ENCODE measurements around the gene TRIM22. TPM values are rescaled to one million over a fixed set of nuclear protein-coding genes. Genes with fewer than 3 reads are reported as not detected.

TRIM22 gene
- total RNA-seq, 4 donors from 2014 or later: 20.1 to 45.0 (median 28.1) TPM

GRCh38 chr11:5700421-5701054, 10.9 kb downstream of the TRIM22 start:
- intact Hi-C loops (cut with DNase I): no loop called here
- no peaks in the 10 kb centered on the region for H3K9me3 ChIP-seq
- TF ChIP-seq POLR2A (IDR thresholded peaks at IDR 0.05): no peak
- no peak for TF ChIP-seq CTCF (IDR thresholded peaks at IDR 0.05)
- DNase-seq: no peak
- H3K4me1 ChIP-seq: no peaks in the 10 kb centered on the region
- WGBS, 2 donors: 92 to 93% methylated on average over 10 of the region's 10 CpGs
- no peaks in the 10 kb centered on the region for H3K27me3 ChIP-seq
- no peak overlapping the region for H3K27ac ChIP-seq
- no peak overlapping the region for H3K4me3 ChIP-seq (replicated peaks in 1 of 3)
- H3K36me3 ChIP-seq: no peaks in the 10 kb centered on the region

GRCh38 chr11:5701055-5701577, 11.5 kb downstream of the TRIM22 start:
- WGBS, 2 donors: 74 to 89% methylated on average over 3 of the region's 3 CpGs
- Histone ChIP-seq H3K36me3 (no peaks in the 10 kb centered on the region), H3K27ac (no peak overlapping the region), H3K4me1 (no peaks in the 10 kb centered on the region), H3K4me3 (replicated peaks in 1 of 3) (no peak overlapping the region), H3K9me3 (no peaks in the 10 kb centered on the region), H3K27me3 (no peaks in the 10 kb centered on the region)
- intact Hi-C loops (cut with DNase I): no loop called here
- TF ChIP-seq CTCF (IDR thresholded peaks at IDR 0.05) (no peak), POLR2A (IDR thresholded peaks at IDR 0.05) (no peak)
- no peak for DNase-seq

- Histone ChIP-seq H3K4me1 (no peaks in the 10 kb centered on the region), H3K36me3 (peaks cover 0 to 5% of the 10 kb centered on the region in 2 donors), H3K9me3 (no peaks in the 10 kb centered on the region), H3K27ac (no peak overlapping the region), H3K4me3 (replicated peaks in 1 of 3) (no peak overlapping the region), H3K27me3 (no peaks in the 10 kb centered on the region)
- no peak for TF ChIP-seq CTCF (IDR thresholded peaks at IDR 0.05)
- no peak for TF ChIP-seq POLR2A (IDR thresholded peaks at IDR 0.05)
- DNase-seq: no peak
- intact Hi-C loops (cut with DNase I): no loop called here
- 90 to 92% methylated on average over 2 of the region's 2 CpGs for WGBS, 2 donors
Measured at GRCh38 chr11:5703741-5704536, 14.3 kb downstream of the TRIM22 start.

- TF ChIP-seq POLR2A (IDR thresholded peaks at IDR 0.05) (no peak), CTCF (IDR thresholded peaks at IDR 0.05) (no peak)
- Histone ChIP-seq H3K36me3 (peaks cover 0 to 5% of the 10 kb centered on the region in 2 donors), H3K27me3 (no peaks in the 10 kb centered on the region), H3K4me1 (no peaks in the 10 kb centered on the region), H3K4me3 (replicated peaks in 1 of 3) (no peak overlapping the region), H3K27ac (no peak overlapping the region), H3K9me3 (no peaks in the 10 kb centered on the region)
- 94 to 95% methylated on average over 4 of the region's 4 CpGs for WGBS, 2 donors
- DNase-seq: no peak
- intact Hi-C loops (cut with DNase I): no loop called here
Measured at GRCh38 chr11:5705688-5706087, 16.1 kb downstream of the TRIM22 start.

GRCh38 chr11:5712507-5712906, 22.9 kb downstream of the TRIM22 start:
- H3K27me3 ChIP-seq: no peaks in the 10 kb centered on the region
- TF ChIP-seq CTCF (IDR thresholded peaks at IDR 0.05): peak in 5 of 6 experiments; percentile 9 to 52 (median 41)
- no peak for TF ChIP-seq POLR2A (IDR thresholded peaks at IDR 0.05)
- H3K4me1 ChIP-seq: no peaks in the 10 kb centered on the region
- intact Hi-C loops (cut with DNase I): no loop called here
- H3K9me3 ChIP-seq: no peaks in the 10 kb centered on the region
- no peak overlapping the region for H3K4me3 ChIP-seq (replicated peaks in 1 of 3)
- WGBS, 2 donors: 71 to 80% methylated on average over 1 of the region's 1 CpG
- peaks cover 0 to 5% of the 10 kb centered on the region in 2 donors for H3K36me3 ChIP-seq
- no peak overlapping the region for H3K27ac ChIP-seq
- no peak for DNase-seq

All from thyroid gland (tissue), 4 donors.